Activated CD8-positive, alpha-beta memory T cell treated with anti-CD3 and anti-CD28 coated beads for 36 hours (primary cell): ENCODE results near the gene PTPN12. TPM values are rescaled to one million over a fixed set of nuclear protein-coding genes. Genes with fewer than 3 reads are reported as not detected.
"Not testable (repeated sequence)": the region's sequence is repeated elsewhere in the genome, so short reads cannot be mapped to it uniquely, and the experiment has no call there.

ENCODE experiments used
- CTCF ChIA-PET: fragments of 350-600 bp; sonication (Branson Sonifier 250); formaldehyde crosslinking; loops from one replicate; lab custom pipeline; 2021; ENCODE audit warnings: antibody characterized with exemption; lab: Charles Lee
- POLR2A ChIA-PET: fragments of 350-600 bp; sonication (Branson Sonifier 250); formaldehyde crosslinking; loops from one replicate; lab custom pipeline; 2021; ENCODE audit warnings: antibody characterized with exemption; lab: Charles Lee
- total RNA-seq, 2 experiments: library from RNA; stranded (reverse); gene quantifications; one replicate each; pipeline ENCODE4 v1.2.3, GENCODE V29; 2021

PTPN12 gene
- total RNA-seq, 2 experiments from 2014 or later = 11.7 to 11.8 TPM

DNA sequence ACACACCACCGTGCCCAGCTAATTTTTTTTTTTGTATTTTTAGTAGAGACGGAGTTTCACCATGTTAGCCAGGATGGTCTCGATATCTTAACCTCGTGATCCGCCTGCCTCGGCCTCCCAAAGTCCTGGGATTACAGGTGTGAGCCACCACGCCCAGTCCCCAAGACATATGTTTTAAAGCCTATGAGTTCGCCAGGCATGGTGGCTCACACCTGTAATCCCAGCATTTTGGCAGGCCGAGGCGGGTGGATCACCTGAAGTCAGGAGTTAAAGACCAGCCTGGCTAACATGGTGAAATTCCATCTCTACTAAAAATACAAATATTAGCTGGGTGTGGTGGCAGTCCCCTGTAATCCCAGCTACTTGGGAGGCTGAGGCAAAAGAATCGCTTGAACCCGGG is 115.7 kb downstream of the PTPN12 start:
- CTCF ChIA-PET = interaction anchor here (0.7 to 1.5 kb wide), 2 partner anchors 32 to 119 kb away, joined by 3 to 4 read pairs; no protein-coding TSS in a partner anchor
- POLR2A ChIA-PET = not testable (repeated sequence)

DNA sequence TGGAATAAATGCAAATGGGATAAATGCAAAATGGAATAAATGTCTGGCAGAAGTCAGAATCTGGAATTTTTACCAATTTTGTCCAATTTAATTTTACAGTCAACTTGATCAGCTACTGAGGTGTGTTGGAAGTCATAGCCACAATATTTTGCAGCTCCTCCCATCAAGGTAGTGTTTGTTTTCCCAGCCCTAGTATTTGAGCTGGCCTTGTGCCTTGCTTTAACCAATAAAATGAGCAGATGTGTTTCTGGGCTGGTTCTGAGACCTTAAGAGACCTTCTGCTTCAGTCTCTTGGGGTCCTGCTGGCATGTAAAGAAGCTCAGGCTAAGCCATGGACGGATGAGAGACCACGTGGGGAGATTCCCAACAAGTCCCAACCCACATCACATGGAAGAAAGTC is 116.5 kb downstream of the PTPN12 start:
- POLR2A ChIA-PET = no interaction called here
- CTCF ChIA-PET = no interaction called here

DNA sequence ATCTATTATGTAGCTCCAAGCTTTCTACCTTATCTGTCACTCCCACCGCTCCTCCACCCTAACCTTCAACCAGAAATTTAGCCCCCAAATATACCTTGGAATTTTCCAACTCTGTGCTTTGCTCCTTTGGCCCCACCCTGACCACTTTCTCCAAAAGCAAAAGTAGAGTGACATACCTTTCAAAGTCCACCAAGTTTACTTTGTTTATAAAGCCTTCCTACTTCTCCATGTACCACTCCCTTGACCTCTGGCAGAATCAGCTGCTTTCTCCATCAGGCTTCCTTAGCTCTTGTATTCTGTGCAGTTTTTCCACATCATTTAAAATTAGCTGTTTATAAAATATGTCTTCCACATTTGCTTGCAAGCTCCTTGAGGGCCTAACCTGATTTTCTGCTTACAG is 118.3 kb downstream of the PTPN12 start:
- CTCF ChIA-PET = interaction anchor here (0.5 to 2.0 kb wide), 2 partner anchors 104 to 277 kb away, joined by 3 to 5 read pairs; no protein-coding TSS in a partner anchor
- POLR2A ChIA-PET = no interaction called here

DNA sequence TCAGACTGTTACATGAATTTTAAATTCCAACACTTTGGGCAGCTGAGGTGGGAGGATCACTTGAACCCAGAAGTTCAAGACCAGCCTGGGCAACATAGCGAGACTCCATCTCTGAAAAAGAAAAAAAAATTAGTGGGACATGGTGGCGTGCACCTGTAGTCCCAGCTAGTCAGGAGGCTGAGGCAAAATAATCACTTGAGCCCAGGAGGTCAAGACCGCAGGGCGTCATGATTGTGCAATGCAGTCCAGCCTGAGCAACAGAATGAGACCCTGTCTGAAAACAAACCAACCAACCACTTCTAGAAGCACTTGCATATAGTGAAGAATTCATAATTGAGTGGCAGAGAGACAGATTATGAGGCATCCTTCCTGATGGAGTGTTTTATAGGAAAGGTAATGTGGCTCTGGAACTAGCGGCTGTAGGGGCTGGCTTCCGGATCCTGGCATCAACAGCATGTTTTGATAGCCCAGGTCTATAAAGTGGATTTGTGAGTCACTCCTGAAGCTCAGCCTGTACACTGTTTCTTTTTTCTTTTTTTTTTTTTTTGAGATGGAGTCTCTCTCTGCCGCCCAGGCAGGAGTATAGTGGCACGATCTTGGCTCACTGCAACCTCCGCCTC is 118.9 kb downstream of the PTPN12 start:
- POLR2A ChIA-PET = no interaction called here
- CTCF ChIA-PET = interaction anchor here (2.0 kb wide), 1 partner anchor 104 kb away, joined by 5 read pairs; no protein-coding TSS in a partner anchor

DNA sequence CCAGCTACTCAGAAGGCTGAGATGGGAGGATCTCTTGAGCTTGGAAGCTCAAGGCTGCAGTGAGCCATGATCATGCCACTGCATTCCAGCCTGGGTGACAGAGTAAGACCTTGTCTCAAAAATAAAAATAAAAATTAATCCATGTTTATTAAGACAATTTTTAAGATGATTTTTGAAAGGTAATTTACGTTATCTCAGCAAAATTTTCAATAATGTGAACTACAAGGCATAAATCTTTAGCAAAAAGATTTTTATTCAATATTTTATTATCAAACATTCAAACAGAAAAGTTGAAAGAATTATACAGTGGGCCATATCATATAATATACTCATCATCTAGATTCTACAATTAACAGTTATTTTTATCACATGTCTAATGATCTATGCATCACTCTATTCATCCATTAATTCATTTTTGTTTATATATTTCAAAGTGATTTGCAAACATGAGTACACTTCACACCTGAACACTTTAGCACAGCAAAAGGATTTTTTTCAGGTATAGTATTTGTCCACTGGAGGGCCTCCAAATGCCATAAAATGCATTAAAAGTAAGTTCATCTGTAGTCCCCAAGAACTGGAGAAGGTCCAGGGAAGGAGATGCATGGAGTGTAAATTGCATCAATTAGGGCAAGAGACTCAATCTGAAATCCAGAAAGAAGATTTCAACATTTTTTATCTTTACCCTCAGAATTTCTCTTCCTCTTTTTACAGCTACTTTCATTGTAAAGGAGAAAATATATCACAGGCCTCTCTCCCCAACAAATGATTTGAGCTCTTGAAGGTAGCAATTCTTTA is 120.5 kb downstream of the PTPN12 start:
- POLR2A ChIA-PET = no interaction called here

DNA sequence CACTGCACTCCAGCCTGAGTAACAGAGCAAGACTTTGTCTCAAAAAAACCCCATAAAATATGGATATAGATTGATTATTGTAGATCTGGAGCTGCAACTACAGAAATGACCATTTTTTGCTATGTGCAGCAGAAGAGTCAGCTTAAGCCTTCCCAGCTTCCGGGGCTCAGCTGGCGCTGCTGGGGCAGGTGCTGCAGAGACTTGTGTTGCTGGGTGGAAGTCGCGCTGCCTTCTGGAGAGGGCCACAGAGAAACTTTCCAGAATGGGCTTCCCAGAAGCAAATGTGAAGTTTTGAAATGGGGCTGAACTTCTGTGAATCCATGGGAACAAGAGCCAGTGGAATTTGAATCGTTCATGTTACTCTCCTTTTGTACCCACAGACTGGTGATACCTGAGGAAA is 121.8 kb downstream of the PTPN12 start:
- POLR2A ChIA-PET = no interaction called here
- CTCF ChIA-PET = interaction anchor here (0.7 to 3.0 kb wide), 6 partner anchors 15 to 154 kb away, joined by 3 to 16 read pairs (median 3); no protein-coding TSS in a partner anchor

More for the DNA sequence above, 120.5 kb downstream of the PTPN12 start:
- CTCF ChIA-PET = interaction anchor here (0.6 to 3.0 kb wide), 8 partner anchors 16 to 880 kb away, joined by 3 to 16 read pairs (median 3); no protein-coding TSS in a partner anchor

DNA sequence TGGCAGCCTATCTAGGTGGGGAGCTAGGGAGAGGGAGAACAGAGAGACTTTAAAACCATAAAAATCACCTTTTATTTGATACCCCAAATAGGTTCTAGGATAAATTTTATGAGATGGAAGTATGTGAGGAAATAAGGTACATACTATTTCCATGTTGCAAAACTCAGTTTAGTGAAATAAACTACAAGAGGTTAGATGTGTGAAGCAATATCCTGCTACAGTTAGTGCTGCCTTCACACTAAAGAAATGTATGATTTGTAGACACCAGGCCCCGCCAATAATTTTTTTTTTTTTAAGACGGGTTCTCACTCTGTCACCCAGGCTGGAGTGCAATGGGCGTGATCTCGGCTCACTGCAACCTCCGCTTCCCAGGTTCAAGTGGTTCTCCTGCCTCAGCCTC is 124.7 kb downstream of the PTPN12 start:
- ChIA-PET POLR2A (no interaction called here), CTCF (no interaction called here)

DNA sequence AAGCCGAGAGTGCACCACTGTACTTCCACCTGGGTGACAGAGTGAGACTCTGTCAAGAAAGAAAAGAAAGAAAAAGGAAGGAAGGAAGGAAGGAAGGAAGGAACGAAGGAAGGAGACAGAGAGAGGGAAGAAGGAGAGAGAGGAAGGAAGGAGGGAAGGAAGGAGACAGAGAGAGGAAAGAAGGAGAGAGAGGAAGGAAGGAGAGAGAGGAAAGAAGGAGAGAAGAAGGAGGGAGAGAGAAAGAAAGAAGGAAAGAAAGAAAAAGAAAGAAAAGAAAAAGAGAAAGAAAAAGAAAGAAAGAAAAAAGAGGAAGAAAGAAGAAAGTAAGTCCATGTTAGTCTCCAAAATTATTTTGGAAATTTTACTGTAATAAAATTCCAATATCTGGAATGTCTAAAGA is 125.8 kb downstream of the PTPN12 start:
- ChIA-PET POLR2A (no interaction called here), CTCF (no interaction called here)

DNA sequence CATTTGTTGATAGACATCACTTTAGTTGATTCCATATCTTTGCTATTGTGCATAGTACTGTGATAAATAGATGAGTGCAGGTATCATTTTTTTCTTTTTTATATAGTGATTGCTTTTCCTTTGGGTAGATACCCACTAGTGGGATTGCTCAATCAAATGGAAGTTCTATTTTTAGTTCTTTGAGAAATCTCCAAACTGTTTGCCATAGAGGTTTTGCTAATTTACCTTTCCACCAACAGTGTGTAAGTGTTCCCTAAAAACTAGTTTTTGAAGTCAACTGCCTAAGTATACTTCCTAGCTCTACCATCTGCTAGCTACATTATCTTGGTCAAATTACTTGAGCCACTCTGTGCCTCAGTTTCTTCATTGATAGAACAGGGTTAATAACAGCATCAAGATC is 127.6 kb downstream of the PTPN12 start:
- ChIA-PET POLR2A (no interaction called here), CTCF (interaction anchor here (0.9 kb wide), 1 partner anchor 99 kb away, joined by 3 read pairs; no protein-coding TSS in a partner anchor)

DNA sequence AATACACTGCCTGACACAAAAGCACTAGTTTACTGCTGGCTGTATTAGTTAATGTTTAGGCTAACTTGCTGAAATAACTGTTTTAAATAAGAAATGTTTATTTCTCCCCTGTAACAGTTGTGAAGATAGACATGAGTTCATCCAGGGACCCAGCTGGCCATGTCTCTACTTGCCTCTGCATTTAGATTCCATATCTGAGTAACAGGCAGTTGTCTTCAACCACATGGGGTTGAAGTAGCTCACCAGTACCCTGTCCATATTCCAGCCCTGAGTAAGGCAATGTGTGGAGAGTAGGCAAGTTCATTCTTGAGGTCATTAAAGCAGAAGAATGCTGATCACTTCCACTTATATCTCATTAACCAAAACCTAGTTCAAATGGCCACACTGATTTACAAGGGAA is 128.1 kb downstream of the PTPN12 start:
- ChIA-PET POLR2A (no interaction called here), CTCF (interaction anchor here (0.9 kb wide), 1 partner anchor 98 kb away, joined by 3 read pairs; no protein-coding TSS in a partner anchor)

DNA sequence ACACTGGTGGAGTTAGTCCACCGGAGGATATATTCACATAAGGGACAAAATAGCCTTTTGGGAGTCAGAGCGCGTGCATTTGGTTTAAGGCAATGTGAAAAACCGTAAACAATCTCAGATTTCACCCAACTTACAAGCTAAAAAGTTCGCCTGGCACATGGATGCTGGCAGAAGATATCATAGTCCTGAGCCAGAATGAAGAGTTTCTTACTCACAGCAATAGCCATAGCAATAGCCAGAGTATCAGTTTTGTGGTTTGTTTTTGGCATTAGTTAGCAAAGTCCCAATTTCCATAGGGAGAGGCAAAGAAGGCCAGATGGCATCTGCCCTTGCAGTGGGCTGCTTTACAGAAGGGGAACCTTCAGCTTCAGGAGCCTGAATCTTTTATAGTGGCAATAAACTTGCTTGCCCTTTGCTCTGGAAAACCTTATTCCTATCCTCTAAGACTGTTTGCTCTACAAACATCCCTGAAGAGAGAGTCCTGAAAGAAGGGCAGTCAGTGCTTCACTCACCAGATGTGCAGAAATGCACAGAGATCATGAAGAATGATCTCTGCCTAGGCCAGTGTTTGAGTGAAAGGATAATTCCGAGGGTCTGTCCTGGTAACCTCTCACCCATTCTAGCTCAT is 130.5 kb downstream of the PTPN12 start:
- ChIA-PET CTCF (no interaction called here), POLR2A (no interaction called here)

DNA sequence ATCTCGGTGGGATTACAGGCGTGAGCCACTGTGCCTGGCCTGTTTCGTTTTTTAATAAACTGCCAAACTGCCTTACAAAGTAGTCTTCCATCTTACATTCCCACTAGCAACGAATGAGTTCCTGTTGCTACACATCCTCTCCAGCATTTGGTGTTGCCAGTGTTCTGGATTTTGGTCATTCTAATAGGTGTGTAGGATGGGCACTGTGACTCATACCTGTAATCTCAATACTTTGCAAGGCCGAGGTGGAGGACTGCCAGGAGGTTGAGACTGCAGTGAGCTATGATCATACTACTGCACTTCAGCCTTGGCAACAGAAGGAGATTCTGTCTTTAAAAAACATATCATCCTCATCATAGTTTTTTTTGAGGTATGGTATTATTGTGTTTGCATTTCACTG is 137.8 kb downstream of the PTPN12 start:
- ChIA-PET CTCF (no interaction called here), POLR2A (no interaction called here)

DNA sequence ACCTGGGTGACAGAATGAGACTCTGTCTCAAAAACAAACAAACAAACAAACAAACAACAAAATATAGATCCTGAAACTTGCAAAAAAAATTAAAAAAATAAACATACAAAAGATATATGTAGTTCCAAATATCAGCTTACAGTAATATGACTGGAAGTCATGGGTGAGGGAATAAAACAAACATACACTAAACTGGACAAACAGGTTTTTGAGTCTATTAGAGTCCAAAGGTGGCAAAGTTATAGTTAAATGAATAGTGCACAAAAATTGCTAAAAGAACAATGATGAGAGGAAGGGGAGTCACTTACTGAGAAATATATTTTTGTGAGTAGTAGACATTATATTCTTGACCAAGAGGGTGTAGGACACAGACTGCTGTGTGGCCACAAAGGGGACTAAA is 142.5 kb downstream of the PTPN12 start:
- ChIA-PET POLR2A (no interaction called here), CTCF (no interaction called here)

DNA sequence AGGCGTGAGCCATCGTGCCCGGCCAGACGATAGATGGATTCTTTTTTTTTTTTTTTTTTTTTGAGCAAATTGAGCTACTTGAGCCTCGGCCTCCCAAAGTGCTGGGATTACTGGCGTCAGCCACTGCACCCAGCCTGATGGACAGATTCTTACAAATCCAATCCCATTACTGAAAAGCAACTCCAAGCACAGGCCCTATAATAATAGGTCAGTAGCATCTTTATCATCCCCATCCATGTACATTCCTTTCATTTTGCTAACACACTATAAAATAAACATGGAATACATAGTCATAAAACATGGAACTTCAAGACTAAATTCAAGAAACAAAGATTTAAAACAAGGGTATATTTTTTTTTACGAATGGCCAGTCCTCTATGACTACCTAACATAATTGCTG is 143.2 kb downstream of the PTPN12 start:
- CTCF ChIA-PET = no interaction called here
- POLR2A ChIA-PET = interaction anchor here (0.6 kb wide), 1 partner anchor 103 kb away, joined by 3 read pairs; no protein-coding TSS in a partner anchor

DNA sequence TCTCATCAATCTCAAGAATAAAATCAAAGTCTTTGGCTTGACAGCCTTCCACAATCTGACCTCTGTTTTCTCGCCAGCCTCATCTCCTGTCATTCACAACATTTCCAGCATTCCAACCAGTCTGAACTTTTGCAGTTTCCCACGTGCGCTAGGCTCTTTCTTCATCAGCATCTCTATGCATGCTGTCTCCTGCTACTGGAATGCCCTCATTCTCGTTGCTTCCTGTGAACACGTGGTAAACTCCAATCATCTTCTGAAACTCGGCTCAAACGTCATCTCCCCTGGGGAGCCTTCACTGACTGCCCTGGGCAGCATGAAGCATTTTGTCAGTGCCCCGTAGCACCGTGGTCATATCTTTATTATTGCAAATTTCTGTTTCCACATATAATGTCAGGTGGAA is 146.9 kb downstream of the PTPN12 start:
- ChIA-PET POLR2A (no interaction called here), CTCF (interaction anchor here (1.3 kb wide), 1 partner anchor 32 kb away, joined by 4 read pairs; no protein-coding TSS in a partner anchor)

DNA sequence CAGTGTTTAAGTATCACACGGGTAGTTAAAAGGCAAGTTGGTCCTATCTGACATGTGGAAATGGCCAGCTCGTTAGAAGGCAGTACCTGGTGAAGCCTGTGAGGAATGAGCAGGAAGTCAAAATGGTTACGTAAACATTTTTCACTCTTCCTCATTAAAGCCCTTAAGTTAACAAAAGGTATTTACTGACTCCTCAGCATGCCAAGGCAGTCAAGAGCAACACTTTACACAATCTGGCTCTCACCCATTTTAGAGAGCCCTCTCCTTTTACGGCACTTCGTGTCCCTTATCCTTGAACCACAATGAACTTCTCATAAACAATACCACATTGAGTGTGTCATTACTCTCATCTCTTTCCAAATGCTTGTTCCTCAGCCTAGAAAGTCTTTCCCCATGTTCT is 148.1 kb downstream of the PTPN12 start:
- CTCF ChIA-PET = interaction anchor here (0.5 to 1.4 kb wide), 3 partner anchors 11 to 191 kb away, joined by 3 to 4 read pairs (median 4); partner anchors contain the start of gene RSBN1L
- POLR2A ChIA-PET = no interaction called here

DNA sequence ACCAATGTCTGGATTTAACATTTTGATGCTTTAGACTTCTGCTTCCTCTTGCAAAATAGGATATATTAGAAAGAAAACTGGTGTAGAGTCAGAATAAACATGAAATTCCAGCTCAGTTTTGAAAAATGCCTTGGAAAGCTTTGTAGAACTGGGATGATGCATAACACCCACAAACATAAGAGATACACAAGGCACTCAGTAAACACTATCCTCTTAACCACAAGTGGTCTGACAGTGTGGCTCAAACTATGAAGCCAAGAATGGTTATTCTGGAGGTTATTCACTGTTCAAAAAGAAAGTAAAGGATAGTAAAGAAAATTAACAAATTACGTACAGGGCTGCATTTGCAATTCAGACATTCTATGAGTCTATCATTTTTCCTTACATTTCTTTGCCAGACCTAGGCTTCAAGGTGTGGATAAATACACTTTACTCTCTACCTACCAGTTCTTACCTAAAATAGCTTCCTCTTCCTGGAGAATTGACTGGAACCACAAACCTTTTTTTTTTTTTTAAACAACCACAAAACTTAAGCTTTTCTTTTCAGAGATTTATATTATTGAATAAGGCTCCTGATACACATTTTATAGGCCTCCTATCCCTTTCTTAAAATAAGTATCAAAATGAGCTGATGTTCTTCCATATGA is 150.1 kb downstream of the PTPN12 start:
- ChIA-PET POLR2A (interaction anchor here (0.6 to 1.1 kb wide), 2 partner anchors 9 to 15 kb away, joined by 3 read pairs; partner anchors contain the start of gene RSBN1L), CTCF (no interaction called here)

DNA sequence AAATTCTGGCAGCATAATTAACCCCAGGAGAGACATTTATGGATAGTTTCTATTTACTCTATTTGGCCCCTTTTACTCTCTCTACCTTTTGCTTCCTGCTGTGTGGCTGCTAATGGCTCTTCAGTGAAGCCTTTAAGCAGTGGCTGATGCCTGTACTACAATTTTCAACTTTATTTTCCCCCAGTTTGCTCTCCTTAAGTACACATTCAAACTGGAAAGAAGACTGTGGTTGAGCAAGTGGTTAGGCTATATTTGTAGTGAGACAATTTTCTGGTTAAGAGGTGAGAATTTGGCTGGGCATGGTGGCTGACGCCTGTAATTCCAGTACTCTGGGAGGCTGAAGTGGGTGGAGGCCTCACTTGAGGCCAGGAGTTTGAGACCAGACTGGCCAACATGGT is 150.7 kb downstream of the PTPN12 start:
- CTCF ChIA-PET = no interaction called here
- POLR2A ChIA-PET = interaction anchor here (0.6 to 1.1 kb wide), 2 partner anchors 8 to 14 kb away, joined by 3 read pairs; partner anchors contain the start of gene RSBN1L
